HG03103 (cell line): ENCODE results near the gene MFSD12.
"Not testable (repeated sequence)": the region's sequence is repeated elsewhere in the genome, so short reads cannot be mapped to it uniquely, and the experiment has no call there.

ENCODE experiments used
- ATAC-seq: cut with Tn5 transposase; IDR thresholded peaks from one replicate; pipeline ENCODE4 v1.9.1; 2021; ENCODE audit warnings: low read depth; ENCODE audit not compliant: unreplicated experiment

Gene MFSD12

GRCh38 chr19:3585301-3586126, 28.1 kb upstream of the MFSD12 start, which contains the start of gene GIPC3:
Gene GIPC3 (plus strand): TSS chr19:3585478. CDS start chr19:3585598, 120 bp downstream.
- ATAC-seq: no peak

GRCh38 chr19:3584036-3584802, 26.8 kb upstream of the MFSD12 start:
- ATAC-seq: not testable (repeated sequence)

DNA sequence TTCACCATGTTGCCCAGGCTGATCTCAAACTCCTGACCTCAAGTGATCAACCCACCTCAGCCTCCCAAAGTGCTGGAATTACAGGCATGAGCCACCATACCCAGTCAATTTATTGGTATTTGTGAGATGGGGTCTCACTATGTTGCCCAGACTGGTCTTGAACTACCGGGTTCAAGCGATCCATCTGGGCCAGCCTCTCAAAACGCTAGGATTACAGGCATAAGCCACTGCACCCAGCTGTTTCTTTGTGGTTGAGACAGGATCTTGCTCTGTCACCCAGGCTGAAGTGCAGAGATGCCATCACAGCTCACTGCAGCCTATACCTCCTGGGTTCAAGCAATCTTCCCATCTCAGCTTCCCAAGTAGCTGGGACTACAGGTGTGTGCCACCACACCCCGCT, 24.4 kb upstream of the MFSD12 start:
- ATAC-seq: not testable (repeated sequence)

DNA sequence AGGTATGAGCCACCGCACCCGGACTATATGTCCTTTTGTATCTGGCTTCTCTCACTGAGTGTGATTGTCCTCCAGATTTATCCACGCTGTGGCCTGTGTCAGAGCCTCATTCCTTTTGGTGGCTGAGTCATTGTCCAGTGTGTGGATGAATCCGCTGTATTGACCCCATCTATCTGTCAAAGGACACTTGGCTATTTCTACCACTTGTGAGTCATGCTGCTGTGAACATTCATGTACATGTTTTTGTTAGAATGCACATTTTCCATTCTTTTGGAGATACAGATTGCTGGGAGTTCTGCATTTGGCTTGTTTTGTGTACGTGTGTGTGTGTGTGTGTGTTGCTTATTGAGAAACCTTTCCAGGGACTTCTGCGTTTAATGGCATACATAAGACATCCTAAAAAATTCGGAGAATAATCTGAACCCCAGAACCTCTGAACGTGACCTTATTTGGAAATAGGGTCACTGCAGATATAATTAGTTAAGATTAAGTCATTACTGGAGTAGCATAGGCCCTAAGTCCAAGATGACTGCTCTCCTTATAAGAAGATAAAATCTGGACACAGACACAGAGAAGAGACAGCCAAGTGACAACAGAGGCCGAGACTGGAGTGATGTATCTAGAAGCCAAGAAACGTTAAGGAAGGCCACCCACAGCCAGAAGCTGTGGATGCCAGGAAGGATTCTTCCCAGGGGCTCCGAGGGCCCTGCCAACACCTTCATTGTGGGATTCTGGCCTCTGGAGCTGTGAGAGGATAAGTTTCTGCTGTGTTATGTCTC, 23.0 kb upstream of the MFSD12 start:
- ATAC-seq: no peak

DNA sequence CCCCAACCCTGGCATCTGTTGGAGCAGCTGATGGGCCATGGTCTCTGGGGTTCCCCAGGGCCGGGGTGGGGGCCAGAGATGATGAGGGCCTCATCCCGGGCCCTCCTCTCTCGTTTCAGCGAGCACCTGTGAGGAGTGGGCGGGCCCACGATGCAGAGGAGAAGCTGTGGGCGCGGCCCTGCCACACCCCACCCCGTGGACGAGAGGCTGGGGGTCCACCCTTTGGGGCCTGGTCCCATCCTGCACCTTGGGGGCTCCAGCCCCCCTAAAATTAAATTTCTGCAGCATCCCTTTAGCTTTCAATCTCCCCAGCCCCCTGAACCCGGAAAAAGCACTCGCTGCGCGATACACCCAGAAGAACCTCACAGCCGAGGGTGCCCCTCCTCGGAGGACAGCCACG, 21.0 kb upstream of the MFSD12 start:
- no peak for ATAC-seq

- no peak for ATAC-seq
Measured at GRCh38 chr19:3577723-3578344, 20.4 kb upstream of the MFSD12 start.

DNA sequence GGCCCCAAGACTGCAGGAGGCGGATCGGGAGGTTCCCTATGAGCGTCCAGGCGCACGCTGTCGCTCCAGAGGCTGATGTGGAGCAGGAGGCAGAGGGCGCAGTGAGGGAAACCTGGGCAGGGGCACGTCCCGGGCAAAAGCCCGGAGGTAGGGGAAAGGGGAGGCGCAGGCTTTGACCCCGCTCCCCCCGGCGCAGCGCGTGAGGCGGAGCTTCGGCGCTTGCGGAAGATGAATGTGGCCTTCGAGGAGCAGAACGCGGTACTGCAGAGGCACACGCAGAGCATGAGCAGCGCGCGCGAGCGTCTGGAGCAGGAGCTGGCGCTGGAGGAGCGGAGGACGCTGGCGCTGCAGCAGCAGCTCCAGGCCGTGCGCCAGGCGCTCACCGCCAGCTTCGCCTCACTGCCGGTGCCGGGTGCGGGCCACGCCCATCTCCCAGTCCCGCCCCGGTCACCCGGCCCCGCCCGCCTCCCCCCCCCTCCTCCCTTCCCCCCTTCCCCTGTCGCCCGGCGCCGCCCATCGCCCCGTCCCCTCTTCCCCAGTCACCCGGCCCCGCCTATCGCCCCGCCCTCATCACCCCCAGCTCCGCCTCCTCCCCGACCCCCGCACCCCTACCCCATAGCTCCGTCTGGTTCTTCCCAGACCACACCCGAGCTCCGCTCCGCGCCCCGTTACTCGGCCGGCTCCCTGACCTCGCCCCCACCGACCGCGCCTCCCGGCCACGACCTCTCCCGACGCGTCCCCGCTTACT, 19.5 kb upstream of the MFSD12 start:
- no peak for ATAC-seq

- no peak for ATAC-seq
Measured at GRCh38 chr19:3575949-3576673, 18.7 kb upstream of the MFSD12 start.

- ATAC-seq: no peak
Measured at GRCh38 chr19:3575260-3575741, 17.9 kb upstream of the MFSD12 start.

DNA sequence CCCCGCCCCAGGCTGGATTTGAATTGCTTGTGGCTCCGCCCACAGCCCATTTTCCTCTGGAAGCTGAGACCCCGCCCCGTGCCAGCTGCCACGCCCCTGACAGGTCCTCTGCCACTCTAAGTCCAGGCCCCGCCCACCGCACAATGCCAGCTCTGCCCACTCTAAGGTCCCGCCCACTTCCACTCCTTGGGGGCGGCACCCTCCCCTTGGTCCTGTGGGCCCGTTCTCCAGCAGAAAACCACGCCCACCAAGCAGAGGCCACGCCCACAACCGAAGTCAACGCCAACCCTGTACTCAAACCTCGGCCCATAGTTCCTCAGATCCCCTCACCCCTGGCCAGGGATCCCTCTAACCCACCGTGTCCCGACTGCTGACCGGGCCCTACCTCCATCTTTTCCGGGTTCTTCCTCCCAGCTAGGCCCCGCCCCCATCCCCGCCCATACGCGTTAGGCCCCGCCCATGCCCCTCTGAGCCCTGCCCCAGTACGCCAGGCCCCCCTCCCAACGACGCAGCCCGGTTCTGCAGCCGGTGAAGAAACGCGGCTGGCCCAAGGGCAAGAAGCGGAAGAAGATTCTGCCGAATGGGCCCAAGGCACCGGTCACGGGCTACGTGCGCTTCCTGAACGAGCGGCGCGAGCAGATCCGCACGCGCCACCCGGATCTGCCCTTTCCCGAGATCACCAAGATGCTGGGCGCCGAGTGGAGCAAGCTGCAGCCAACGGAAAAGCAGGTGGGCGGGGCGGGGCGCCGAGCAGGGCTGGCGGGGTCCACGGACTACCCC, 16.7 kb upstream of the MFSD12 start:
- ATAC-seq: no peak

DNA sequence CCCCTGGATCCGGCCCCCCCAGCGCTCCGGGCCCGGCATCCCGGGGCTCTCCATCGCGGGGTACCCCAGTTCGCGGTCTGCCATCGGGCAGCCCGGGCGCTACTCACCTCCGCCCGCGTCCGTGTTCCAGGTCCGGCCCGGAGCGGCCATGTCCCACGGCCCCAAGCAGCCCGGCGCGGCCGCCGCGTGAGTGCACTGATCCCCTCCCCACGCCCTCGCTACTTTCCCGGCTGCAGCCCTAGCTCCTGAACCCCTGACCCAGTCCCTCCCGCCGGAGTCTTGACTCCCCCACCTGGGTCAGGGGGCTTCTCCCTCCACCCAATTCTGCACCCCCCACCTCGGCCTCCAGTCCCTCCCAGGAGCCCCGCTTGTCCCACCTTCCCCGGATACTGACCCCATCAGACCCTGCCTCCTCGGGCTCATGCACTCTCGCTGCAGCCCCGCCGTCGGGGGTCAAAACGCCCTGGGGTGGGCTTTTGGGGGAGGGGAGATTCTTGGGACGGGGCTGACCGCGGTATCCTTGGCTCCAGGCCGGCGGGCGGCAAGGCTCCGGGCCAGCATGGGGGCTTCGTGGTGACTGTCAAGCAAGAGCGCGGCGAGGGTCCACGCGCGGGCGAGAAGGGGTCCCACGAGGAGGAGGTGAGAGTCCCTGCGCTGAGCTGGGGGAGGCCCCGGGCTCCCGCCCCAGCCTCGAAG, 15.9 kb upstream of the MFSD12 start:
- ATAC-seq: no peak

- ATAC-seq: no peak
Measured at GRCh38 chr19:3572855-3573161, 15.4 kb upstream of the MFSD12 start, which contains the start of gene HMG20B. Gene HMG20B (plus strand): TSS chr19:3572944. CDS start chr19:3573310, 366 bp downstream.

DNA sequence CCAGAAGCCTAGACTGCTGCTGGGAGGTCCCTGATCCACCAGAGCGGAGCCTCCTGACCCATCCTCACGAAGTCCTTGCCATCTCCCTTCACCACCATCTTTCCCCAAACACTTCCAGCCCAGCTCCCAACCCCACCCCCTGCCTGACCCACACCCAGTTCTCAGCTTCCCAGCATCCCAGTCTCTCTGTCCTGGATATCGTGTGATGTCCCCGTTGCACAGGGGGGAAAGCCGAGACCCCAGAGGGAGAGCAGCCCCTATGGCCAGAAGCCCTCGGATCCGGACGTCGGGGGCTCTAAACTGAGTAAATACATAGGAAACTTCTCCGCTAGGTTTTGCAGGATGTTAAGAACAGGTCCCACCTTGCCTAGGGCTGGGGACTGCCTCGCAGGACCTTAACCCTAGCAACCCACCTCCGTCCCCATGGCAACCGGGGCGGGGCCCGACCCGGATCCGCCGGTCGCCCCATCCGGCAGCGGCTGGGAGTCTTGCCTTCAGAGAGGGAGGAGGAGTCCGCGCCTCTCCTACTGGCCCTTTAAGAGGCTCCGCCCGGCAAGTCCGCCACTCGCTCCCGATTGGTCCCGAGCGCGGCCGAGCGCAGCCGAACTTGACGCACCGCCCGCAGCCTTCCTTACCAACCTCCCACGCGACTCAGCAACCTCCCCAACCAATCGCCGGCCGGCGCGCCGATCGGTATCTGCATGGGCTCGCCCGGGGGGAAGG, 14.9 kb upstream of the MFSD12 start:
- peak; percentile 87 for ATAC-seq

DNA sequence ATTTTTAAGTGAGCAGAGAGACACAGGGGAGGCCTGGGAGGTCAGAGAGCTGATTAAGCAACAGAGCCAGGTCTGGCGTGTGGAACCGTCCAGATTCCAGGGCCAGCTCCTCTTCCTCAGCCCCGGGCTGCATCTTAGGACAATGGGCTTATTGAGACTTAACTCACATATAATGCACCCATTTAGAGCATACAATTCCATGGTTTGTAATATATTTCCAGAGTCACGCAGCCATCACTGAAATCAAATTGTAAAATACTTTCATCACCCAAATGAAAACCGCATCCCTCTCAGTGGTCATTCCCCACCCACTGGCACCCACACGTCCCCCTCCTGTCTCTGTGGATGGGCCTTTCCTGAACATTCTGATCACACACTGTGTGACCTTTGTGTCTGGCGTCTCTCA, 13.2 kb upstream of the MFSD12 start:
- ATAC-seq: no peak

GRCh38 chr19:3570042-3570441, 12.7 kb upstream of the MFSD12 start:
- ATAC-seq: not testable (repeated sequence)

DNA sequence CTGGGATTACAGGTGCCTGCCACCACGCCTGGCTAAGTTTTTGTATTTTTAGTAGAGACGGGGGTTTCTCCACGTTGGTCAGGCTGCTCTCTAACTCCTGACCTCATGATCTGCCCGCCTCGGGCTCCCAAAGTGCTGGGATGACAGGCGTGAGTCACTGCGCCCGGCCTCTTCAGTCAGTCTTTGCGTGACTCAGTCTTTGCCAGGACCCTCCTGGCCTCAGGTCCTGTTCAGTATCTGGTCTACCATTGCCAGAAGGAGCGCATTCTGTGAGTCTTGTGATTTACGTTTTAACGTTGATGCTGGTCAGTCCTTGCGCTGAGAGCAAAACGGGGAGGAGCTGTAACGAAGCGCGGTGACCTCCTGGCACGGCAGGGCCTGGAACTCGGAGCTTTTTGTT, 7.8 kb upstream of the MFSD12 start:
- no peak for ATAC-seq
